Activated T-cell treated with anti-CD3 and anti-CD28 coated beads for 4 hours (primary cell): ENCODE results near the gene RETREG3.
"Not testable (repeated sequence)": the region's sequence is repeated elsewhere in the genome, so short reads cannot be mapped to it uniquely, and the experiment has no call there.

Source experiments
- DNase-seq: peaks from one replicate; pipeline ENCODE4 v3.0.0-alpha.2; 2020

The RETREG3 gene

GRCh38 chr17:42548993-42549755, 60.0 kb downstream of the RETREG3 start:
- DNase-seq: no peak

DNA sequence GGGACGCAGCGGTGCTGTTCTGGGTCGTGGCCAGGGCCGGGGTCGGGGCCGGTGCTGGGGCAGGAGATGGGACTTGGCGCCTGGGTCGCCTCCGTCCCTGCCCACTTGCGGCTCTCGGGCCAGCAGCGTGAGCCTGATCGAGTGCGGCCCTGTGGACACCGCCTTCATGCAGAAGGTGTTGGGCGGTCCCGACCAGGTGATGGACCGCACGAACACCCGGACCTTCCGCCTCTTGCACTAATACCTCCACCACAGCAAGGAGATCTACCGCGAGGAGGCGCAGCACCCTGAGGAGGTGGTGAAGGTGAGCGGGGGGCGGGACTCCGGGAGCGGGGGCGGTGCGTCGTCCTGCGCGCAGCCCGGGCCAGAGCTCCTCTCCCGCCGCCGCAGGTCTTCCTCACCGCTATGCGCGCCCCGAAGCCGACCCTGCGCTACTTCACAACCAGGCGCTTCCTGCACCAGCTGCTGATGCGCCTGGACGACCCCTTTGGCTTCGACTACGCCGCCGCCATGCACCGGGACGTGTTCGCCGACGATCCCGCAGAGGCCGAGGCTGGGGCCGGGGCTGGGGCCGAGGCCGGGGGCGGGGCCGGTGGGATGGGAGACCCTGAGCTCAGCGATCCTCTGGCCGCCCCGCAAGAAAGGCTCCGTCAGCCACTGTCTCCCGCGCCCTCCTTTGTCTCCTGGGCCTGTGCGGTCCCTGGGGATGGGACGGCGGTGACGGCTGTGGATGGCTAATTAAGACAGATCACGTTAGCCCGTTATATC, 60.9 kb downstream of the RETREG3 start:
- DNase-seq: peak; percentile 75

- DNase-seq: no peak
Observed at GRCh38 chr17:42547698-42548069, 61.5 kb downstream of the RETREG3 start.

GRCh38 chr17:42547001-42547461, 62.1 kb downstream of the RETREG3 start:
- DNase-seq: no peak

GRCh38 chr17:42545755-42546505, 63.2 kb downstream of the RETREG3 start:
- not testable (repeated sequence) for DNase-seq

DNA sequence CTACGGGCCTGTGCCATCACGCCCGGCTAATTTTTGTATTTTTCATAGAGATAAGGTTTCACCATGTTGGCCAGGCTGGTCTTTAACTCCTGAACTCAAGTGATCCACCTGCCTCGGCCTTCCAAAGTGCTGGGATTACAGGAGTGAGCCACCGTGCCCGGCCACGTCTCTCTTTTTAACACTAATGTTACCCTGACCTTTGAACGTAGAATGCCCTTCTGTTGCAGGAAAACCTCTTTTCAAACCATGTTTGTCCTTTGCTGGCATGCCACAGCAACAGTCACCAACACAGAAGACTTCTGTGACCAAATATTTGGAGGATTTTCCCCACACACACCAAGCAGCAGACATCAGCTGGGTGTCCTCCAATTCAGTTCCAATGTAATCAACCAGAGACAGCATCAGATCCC, 64.3 kb downstream of the RETREG3 start:
- no peak for DNase-seq

- DNase-seq: no peak
Observed at GRCh38 chr17:42543190-42544079, 65.7 kb downstream of the RETREG3 start.

DNA sequence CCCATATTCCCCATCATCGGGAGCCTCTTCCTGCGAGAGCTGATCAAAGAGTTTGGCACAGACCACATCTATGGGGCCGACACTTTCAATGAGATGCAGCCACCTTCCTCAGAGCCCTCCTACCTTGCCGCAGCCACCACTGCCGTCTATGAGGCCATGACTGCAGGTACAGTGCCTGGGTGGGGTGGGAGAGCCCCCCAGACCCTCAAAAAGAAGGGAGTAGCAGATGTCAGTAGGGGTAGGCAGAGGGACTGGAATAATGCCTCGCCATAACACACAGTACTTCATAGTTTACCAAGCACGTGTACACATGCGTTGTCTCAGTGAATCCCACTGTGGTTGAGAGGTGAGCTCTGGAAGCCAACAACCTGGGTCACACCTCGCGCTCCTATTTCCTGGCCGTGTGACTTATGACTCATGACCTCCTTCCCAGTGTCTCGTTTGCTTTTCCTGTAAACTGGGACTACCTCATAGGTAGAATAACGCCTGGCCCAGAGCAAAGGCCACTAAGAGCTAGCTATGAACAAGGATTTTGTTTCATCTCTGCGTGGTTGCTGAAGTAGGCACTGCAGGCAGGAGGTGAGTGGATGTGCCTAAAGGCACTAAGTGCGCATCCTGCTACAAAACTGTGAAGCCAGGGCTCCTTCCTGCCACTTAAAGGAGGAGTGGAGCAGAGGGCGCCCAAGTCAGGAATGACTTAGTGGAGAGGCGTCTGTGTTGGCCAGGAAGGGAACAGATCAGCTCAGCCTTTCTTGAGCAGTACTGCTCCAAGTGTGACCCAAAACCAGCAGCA, 67.9 kb downstream of the RETREG3 start:
- no peak for DNase-seq

DNA sequence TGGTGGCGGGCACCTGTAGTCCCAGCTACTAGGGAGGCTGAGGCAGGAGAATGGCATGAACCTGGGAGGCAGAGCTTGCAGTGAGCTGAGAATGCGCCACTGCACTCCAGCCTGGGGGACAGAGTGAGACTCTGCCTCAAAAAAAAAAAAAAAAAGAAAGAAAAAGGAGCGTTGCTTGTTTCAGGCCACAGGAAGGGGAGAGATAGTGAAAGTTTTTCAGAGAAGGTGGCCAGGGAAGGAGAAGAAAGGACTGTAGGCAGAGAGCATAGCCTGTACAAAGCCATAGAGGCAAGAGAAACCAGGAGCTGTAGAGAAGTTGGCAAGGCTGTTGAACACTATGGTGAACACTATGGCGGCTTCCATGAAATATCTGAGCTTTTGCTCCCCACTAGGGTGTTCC, 68.6 kb downstream of the RETREG3 start:
- not testable (repeated sequence) for DNase-seq

DNA sequence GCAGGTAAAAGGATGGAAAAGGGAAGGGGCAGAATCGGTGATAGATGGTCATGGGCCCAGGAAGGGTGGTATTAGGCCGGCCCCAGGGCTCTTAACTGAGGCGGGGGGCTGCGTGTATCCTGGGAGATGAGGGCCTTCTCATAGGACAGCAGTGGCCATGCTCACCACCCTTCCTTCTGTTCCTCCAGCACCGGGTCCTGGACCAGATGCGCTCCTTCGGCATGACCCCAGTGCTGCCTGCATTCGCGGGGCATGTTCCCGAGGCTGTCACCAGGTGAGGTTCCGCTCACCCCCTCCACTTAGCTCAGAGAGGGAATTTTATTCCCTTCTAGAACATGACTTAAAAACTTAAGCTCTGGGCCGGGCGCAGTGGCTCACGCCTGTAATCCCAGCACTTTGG, 70.7 kb downstream of the RETREG3 start:
- DNase-seq: no peak

DNA sequence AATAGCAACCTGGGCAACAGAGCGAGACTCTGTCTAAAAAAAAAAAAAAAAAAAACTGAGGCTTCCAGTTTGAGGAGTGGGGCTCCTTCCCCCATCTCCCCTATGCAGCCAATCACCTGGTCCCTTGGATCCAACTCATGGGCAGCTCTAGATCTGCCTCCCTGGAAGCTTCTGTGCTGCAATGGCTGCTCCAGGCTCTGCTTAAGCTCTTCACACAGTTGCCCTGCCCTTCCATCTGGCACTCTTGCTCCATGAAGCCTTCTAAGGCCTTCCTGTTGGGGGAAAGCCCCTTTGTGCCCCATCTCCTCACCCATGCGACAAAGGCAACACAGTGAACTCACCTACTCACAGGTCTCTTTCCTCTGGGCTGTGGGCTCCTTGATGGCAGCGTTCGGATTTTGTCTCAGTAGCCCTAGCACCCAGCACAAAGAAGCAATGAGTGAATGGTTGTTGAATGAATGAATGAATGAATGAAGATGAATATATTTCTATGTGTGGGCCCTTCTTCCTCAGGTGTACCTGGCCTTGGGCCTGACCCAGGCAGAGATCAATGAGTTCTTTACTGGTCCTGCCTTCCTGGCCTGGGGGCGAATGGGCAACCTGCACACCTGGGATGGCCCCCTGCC, 71.2 kb downstream of the RETREG3 start:
- DNase-seq: no peak

- DNase-seq: no peak
Observed at GRCh38 chr17:42537156-42537805, 71.9 kb downstream of the RETREG3 start.

GRCh38 chr17:42536372-42537155, 72.6 kb downstream of the RETREG3 start:
- peak; percentile 51 for DNase-seq

DNA sequence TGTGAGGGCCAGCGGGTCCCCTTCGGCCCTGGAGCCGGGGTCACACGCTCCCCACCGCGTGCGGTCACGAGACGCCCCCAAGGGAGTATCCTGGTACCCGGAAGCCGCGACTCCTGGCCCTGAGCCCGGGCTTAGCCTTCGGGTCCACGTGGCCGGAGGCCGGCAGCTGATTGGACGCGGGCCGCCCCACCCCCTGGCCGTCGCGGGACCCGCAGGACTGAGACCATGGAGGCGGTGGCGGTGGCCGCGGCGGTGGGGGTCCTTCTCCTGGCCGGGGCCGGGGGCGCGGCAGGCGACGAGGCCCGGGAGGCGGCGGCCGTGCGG, 73.2 kb downstream of the RETREG3 start, which contains the start of gene NAGLU:
NAGLU (plus strand) TSS at position 194 of the 324 bp plus-strand sequence; CDS start at position 226, 32 bp downstream.
- DNase-seq: peak; percentile 70

GRCh38 chr17:42535155-42536047, 73.8 kb downstream of the RETREG3 start:
- DNase-seq: no peak

DNA sequence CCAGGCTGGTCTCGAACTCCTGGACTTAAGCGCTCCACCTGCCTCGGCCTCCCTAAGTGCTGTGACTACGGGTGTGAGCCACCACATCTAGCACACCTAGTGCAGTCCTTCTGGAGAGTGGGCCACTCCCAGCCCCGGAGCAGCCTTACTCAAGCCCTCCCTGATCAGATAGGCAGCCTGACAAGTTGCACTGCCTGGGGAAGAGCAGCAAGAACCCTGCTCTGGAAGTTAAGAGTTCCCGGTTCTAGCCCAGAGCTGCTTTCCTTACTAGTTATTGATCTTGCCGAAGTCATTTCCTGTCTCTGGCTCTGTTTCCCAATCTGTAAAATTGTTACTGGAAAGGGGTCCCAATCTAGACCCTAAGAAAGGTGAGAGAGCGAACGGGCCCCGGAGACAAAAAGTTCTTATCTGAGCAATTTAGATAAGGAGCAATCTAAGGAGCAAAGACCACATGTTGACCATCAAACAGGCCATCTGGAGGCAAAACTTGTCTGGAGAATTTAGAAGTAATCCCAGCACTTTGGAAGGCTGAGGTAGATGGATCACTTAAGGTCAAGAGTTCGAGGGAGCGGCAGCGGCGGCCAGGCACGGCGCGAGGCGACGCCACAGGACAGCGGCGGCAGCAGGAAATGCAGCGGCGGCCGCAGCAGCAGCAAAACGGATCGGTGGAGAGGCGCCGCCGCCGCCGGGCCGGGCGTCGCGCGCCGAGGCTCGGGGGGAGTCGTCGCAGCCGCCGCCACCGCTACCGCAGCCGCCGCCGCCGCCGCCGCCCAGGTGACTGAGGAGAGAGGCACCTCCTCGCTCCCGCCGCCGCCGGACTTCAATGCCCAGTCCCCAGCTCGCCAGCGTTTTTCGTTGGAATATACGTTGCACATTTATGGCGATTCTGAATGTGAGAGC, 77.5 kb downstream of the RETREG3 start:
- peak; percentile 12 for DNase-seq

GRCh38 chr17:42530952-42531454, 78.2 kb downstream of the RETREG3 start:
- DNase-seq: no peak
